HG02623 (cell line): ENCODE measurements around the gene SLC1A2.

ENCODE experiments used
- ATAC-seq: cut with Tn5 transposase; IDR thresholded peaks from one replicate; pipeline ENCODE4 v1.9.1; 2021; ENCODE audit warnings: moderate library complexity; ENCODE audit not compliant: unreplicated experiment

The SLC1A2 gene

DNA sequence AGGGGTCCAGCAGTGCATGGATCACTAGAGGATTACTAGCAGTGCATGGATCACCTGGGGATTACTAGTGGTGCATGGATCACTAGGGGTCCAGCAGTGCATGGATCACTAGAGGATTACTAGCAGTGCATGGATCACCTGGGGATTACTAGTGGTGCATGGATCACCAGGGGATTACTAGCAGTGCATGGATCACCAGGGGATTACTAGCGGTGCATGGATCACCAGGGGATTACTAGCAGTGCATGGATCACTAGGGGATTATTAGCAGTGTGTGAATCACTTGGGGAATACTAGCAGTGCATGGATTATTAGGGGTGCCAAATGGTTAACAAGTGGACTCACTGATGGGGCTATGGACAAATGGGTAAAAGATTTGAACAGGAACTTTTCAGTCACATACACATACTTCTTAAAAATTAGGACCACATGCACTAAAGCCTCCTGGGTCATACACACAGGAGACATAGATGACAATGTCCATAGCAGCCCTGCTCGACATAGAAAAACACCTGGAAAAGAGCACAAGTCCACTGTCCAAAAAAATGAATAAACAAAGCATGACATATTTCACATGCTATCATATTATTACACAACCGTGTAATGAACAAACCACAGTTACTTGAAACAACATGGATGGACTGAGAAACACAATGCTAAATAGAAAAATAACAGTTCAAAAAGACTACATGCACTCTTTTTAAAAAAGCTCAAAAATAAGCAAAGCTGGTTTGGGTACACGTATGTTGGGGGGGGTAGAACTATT is 170.6 kb downstream of the SLC1A2 start:
- ATAC-seq = no peak

DNA sequence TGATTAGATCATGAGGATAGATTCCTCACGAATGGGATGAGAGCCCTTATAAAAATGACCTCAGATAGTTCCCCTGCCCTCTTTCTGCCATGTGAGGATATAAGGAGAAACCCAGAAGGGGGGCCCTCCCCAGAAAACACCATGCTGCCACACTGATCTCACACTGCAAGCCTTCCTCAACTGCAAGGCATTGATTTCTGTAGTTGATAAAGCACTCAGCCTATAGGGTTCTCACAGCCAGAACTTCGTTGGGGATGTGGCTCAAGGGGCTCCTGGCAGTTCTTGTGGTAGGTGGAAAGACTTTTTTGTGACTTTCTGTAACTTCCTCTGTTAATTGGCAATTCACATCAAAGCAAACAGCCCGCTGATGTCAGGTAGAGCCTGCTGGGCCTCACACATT is 171.5 kb downstream of the SLC1A2 start:
- no peak for ATAC-seq

DNA sequence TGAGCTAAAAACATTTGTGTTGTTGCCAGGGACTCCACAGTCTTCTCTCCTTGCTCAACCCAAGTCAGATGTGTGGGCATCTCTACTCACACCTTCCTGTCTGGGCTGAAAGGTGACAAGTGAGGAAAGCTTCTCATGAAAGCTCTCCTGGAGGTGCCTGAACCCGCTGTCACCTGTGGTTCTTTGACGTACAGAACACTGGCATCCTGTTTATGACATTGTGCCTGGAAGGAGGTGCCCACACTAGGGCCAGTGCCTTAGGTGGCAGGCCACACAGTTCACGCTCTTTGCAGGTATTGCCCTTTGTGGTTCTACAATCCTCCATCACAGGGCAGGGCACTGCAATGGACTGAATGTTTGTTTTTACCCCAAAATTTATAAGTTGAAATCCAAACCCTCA is 171.9 kb downstream of the SLC1A2 start:
- ATAC-seq = no peak

DNA sequence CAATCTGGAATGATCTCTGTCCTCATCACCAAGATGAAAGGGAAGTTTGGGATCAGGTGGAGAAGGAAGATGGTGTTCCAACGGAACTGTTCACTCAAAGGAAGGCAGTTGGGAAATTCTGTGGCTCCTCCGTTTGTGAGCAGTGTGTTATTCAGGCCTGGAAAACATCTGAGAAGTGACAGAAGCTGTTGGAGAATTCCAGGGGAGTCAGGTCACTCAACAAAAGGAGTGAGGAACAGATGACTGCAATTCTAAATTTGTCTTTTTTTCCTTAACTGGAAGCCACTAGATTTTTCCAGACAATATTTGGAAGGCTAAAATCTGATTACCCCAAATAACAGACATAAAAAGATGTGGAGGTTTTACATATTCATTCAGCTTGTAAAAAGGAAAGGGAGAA is 172.6 kb downstream of the SLC1A2 start:
- ATAC-seq = no peak

DNA sequence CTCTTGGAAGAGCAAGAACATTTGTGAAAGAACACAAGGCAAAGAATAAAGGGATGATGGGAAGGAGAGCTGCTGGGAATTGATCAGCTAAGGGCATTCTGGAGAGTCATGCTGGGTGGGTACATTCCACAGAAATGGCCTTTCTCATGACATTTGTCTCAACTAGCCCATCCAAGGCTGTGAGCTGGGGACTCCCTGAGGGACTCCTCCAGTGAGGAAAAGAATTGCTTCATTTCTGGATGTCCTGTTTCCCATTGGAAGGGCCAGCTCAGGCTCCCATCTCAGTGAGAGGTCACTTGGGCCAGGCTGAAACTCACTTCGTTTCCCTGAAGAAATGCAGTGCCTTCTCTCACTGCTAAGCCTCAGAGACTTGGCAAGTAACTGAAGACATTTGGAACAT is 173.6 kb downstream of the SLC1A2 start:
- no peak for ATAC-seq

DNA sequence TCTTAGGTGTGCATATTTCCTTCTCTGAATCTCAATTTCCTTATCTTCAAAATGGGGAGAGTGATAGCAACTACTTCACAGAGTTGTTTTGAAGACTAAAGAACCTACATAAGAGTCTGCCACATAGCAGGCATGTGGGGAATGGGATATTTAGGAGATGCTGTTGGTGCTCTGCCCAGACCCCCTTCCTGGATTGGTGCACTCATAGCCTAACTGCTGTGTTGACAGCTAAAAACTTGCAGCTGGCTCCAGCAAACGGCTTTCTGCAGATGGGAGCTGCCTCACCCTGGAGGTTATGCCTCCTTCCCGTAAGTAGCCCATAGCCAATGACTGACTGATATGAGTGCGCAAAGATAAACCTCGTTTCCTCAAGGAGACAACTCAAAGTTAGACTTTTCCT is 174.3 kb downstream of the SLC1A2 start:
- ATAC-seq = no peak

DNA sequence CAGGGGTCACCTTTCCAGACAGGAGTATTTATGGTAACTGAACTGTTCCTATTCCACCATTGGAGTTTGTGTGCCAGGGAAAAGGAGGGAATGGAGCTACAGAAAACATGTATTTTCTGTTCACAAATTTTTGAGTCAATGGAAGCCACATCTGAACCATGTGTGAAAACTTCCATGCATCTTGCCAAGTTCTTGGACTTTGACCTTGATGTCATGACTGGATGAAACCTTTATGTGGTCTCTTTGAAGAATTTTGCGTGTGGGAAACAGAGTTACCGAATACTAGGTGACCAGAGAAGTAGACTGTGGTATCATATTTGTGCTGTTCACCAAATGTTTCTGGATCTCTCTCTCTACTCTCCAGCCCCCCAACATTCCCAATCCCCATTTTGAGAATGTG is 175.6 kb downstream of the SLC1A2 start:
- ATAC-seq = no peak

DNA sequence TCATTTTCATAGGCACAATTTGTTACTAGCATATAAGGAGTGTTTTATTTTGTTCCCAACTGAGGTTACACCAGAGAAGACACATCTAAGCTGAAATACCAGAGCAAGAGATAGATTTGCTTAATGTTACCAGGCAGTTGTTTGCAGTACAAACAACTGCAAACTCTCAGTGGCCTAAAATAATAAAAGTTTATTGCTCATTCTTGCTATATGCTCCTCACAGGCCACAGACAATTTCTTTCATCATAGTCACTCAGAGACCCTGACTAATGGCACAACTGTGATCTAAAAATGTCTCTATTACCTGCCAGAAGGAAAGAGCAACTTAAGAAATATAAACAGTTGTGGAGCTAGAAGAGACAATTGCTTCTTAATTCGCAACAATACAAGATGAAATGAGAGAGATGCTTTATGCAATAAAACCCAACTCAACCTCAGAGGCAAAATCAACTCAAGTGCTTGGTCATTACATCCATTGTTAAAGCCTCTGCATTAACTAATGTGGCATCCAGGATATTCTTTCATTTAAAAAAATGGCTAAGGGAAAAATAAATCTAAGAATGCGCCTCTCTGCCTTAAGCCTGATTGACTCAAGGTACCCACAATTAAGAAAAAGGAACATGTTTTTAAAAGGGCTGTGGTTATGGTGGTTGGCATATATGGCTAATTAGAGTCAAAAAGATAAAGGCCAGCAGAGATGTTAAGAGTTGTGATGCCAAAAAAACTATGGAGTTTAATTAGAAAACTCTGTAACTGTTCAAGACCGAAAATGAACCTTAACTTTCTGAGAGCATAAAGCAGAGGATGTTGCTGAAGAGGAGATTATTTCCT is 176.7 kb downstream of the SLC1A2 start:
- ATAC-seq = no peak

DNA sequence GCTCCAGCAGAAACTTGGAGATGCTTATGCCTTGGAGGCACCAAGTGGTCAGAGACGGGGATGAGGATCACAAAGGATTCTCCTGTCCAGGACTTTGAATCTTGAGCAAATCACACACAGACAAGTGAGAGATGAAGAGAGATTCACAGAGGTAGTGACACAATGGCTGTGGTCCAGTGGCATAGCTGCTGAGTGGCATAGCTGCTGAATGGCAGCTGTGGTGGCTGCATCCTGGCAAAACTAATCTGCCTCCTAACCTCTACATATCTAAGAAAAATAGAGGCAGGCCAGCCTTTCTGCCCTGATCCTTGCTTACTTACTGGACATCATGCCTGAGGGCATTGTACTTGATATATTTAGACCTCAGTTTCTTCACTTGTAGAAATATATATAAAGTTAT is 177.8 kb downstream of the SLC1A2 start:
- ATAC-seq = no peak

DNA sequence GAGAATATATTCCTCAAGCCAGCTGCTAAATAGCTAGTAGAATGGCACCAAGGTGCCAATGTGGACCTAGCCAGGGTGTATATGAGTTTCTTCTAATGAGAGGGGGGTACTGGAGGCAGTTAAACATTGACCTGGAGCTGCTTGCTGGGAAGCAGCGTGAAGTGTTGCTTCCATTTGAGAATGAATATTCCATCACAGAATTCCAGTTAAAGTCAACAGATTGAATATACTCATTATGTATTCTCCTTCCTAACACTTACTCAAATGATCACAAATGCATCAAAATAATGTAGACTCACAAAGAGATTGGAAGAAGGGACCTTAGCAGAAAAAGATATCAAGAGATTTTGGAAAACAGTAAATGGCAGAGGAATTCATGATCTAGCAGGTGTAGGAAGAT is 178.3 kb downstream of the SLC1A2 start:
- no peak for ATAC-seq

DNA sequence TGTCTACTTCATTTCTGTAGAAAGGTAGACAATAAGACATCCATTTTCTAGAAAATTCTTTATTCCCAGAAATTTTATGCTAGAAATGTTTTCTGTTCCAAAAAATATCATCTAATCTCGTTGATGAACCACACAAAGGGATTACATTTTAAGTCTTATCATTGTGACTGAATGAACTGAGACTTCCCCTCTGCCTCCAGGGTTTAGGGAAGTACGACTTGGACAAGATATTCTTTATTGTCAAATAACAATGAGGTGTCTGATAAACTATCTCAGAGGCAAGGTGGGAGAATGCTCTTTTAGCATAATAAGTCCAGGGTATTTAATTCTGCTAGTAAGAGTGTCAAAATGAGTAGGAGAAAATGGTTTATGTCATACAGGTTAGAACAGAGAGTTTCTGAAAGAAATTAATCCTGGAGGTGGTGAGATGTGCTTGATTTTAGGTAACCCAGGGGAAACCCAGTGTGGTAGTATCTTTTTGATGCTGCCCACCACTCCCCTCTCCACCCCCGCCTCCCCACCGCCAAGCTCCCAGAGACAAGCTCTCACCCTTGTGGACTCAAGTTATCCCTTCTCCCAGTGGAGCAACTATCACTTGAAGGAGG is 179.8 kb downstream of the SLC1A2 start:
- ATAC-seq = no peak

DNA sequence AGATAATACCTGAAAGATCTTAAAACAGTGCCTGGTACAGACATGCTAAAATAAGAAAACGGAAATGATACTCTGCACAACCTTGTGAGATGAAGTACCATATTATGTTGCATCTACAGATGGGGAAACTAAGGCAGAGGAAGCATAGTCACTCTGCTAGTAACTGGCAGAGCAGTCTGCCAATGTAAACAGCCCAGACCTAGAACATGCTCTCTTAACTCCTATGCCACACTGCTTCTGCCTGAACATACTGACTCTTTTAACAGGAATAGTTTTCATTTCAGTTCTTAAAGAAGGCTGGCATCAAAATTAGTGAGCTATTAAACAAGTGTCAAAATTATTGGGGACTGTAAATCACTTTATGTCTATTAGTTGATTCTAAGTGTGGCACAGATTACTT is 180.5 kb downstream of the SLC1A2 start:
- ATAC-seq = no peak

DNA sequence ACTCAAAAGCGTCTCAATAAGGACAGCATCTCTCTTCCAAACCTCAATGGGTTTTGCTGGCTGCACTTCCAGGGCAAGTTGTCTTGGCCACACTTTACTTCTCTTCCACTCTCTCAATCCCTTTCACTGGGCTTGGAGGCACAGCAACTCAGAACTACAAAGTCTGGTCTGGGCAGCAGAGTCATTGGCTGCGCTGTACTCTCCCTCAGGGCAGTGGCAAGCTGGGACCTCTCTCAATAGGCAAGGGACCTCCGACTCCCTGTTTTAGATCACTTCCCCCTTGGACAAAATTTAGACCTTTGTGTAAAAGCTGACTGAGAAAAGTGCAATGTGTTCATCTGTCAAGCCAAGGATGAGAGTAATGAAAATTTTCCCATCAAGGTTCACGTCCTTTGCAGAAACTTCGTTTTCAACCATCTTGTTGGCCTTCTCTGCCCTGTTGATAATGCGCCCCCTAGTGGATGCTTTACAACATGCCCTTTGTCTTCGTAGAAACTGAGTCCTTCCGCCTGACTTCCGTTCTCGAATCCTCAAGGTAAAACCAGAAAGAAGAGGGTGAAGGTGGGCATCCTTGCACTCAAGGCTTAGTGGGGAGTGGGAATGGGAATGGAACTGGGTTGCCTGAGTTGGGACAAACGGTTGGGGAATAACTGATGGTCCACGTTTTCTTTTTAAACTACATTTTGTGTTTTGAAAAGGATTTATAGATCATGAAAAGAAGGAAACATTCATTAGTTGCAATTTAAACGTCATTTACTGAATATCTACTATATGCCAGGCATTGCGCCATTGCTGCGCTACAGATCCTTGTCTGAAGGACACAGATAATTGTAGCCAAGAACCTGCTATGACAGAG is 181.3 kb downstream of the SLC1A2 start:
- no peak for ATAC-seq

DNA sequence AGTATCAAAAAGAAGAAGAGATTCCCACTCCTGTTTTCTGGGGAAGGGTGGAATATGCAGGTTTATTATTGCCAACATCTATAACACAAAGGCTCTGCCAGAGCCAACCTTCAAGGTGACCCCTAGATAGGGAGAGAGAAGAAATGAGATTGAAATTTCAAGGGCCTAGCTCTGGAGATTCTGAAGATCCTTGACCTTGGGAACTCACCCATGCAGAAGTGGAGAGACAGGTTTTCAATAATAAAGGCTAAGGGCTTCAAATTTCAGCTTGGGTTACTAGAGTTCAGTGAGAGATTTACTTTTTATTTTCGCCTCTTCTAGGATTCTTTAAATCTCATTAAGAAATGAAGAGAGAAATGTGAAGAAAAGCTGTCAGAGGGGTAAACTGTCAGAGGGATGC is 182.0 kb downstream of the SLC1A2 start:
- ATAC-seq = no peak

DNA sequence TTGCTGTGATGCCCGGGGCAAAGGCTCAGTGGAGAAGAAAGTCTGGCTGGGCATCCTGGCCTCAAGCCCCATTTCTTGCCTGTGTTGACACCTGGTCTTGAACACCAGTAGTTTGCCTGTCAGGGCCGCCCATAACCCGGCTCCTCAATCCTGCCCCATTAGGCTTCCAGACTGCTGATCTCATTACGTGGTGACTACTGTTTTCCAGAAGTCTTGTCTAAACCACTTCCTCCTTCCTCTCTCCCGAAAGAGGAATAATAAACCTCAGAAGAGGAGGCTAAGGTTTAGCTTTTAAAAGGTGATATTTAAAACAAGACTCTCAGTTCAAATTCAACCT is 182.7 kb downstream of the SLC1A2 start:
- ATAC-seq = no peak

DNA sequence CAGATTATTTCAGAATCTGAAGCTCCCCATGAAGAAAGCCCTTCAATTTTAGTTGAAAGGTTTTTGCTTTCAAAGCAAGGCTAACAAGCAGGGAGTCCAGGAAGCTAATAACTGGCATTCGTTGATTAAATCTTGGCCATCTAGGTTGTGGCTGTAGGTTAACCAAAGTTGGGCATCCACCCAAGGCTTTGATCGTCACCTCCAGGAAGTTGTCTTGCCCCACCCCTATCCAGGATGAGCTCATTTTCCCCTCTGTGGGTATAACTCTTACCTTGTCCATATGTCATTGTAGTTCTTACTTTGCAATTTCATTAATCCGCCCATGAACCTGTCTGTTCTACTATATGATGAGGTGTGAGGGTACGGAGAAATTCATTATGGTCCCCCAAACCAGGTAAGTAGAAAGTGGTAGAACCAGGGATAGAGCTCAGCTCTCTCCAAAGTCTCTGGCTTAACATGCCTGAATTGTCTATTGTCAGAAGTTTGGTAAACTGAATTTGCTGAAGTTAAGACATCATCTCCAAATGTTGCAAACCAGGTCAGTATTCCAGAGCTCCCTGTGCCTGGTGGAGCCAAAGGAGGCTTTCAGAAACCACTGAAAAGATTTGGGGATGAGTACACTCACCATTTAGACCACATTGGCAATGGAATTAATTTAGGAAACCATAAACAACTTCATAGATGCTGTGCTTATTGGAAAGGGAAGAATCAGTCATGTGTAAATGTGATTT is 183.3 kb downstream of the SLC1A2 start:
- no peak for ATAC-seq

DNA sequence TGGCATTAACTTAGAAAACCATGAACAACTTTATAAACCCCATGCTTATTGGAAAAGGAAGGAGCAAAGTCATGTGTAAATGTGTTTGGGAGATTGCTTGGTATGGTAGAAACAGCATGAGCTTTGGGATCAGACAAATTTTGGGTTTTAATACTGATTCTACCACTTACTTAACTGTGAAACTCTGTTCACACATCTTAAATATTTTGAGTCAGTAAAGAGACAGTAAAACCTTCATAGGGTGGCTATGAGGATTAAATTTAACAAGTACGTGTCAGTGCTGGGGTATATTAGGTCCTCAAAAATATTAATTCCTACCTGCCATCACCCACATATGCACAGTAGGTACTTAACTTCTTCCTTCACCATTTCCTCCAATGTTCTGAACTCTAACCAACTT is 183.9 kb downstream of the SLC1A2 start:
- no peak for ATAC-seq

DNA sequence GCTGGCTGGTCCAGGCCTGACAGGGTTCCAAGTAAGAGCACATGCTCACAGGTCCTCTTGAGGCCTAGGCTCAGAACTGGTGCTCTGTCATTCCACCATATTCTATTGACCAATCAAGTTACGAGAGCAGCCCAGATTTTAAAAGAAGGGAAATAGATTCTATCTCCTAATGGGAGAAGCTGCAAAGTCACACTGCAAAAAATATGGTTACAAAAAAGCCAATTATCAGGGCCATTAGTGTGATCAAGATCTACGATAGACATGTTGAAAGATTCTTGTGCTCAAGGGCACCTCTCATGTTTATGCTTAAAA is 184.2 kb downstream of the SLC1A2 start:
- ATAC-seq = no peak

DNA sequence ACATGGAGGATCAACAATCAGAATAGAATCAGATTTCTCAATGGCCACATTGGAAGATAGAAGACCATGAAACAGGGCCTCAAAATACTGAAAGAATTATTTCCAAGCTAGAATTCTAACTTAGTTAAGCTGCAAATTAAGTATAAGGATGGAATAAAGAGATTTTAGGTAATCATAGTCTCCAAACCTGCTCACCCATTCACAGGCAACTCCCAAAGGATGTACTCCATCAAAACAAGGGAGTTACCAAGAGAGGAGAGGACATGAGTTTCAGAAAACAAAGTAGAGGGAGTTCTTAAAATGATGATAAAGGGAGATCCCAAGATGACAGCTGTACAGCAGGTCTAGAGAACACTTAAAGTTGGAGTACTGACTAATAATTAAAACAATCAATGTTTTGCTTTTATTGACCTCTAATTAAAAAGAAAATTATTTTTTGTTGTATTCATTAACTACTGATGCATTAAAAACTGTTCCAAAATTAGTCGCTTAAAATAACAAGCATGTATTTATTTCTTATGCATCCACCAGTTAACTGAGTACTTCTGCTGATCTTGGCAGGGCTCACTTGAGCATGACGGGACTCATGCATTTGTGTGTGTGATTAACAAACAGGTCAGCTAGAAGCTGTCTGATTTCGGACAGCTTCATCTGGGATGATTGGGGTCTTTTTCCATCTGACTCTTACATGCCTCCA is 184.8 kb downstream of the SLC1A2 start:
- no peak for ATAC-seq

DNA sequence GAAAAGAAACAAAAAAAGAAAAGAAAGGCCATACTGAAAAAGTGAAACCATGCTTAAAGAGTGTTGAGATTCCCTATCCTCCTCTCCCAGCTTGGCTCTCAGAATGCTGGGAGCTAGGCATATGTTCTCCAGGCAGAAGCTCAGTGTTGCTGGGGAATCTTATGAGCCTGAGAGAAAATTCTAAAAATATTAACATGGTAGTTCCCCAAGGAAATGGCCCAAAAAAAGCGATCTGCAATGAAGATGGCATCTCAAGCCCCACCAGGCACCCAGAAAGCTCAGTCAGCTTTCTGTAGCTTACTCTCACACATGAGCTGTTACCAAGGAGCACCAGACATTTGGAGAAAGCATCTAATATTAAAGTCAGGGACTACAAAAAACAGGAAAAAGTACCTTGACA is 185.8 kb downstream of the SLC1A2 start:
- ATAC-seq = no peak
